ENCODE data around the gene SFXN1. TPM values are rescaled to one million over a fixed set of nuclear protein-coding genes. Genes with fewer than 3 reads are reported as not detected.

Gene SFXN1
- total RNA-seq, 1 donor: 81.3 TPM

- no peak for DNase-seq (ENCODE audit: low read depth in 2 of 3, low spot score in 2 of 3)
Measured at GRCh38 chr5:175561085-175561484, 82.7 kb downstream of the SFXN1 start.

GRCh38 chr5:175564716-175565115, 86.4 kb downstream of the SFXN1 start:
- DNase-seq (ENCODE audit: low read depth in 2 of 3, low spot score in 2 of 3): no peak

- DNase-seq (ENCODE audit: low read depth in 2 of 3, low spot score in 2 of 3): no peak
Measured at GRCh38 chr5:175566697-175567096, 88.3 kb downstream of the SFXN1 start.

- peak in 1 of 3 donors; percentile 3 for DNase-seq (ENCODE audit: low read depth in 2 of 3, low spot score in 2 of 3)
Measured at GRCh38 chr5:175567954-175568353, 89.6 kb downstream of the SFXN1 start.

- DNase-seq (ENCODE audit: low read depth in 2 of 3, low spot score in 2 of 3): no peak
Measured at GRCh38 chr5:175569701-175570100, 91.3 kb downstream of the SFXN1 start.

- no peak for DNase-seq (ENCODE audit: low read depth in 2 of 3, low spot score in 2 of 3)
Measured at GRCh38 chr5:175572886-175573285, 94.5 kb downstream of the SFXN1 start.

GRCh38 chr5:175573493-175574269, 95.3 kb downstream of the SFXN1 start:
- no peak for DNase-seq (ENCODE audit: low read depth in 2 of 3, low spot score in 2 of 3)

- DNase-seq (ENCODE audit: low read depth in 2 of 3, low spot score in 2 of 3): no peak
Measured at GRCh38 chr5:175575301-175575700, 96.9 kb downstream of the SFXN1 start.

- no peak for DNase-seq (ENCODE audit: low read depth in 2 of 3, low spot score in 2 of 3)
Measured at GRCh38 chr5:175576096-175576495, 97.7 kb downstream of the SFXN1 start.

GRCh38 chr5:175576591-175576990, 98.2 kb downstream of the SFXN1 start:
- DNase-seq (ENCODE audit: low read depth in 2 of 3, low spot score in 2 of 3): no peak

Other genes starting within 250 kb of the SFXN1 start
- not detected for gene DRD1, start 34.4 kb upstream of the SFXN1 start, total RNA-seq
- gene HRH2, start 179.5 kb downstream of the SFXN1 start, total RNA-seq: 5.1 TPM